ENCODE measurements around the gene SPATC1L.

SPATC1L gene

GRCh38 chr21:46157987-46158451 lies 26.2 kb downstream of the SPATC1L start:
- Histone ChIP-seq H3K27me3 (ENCODE audit: control insufficient read depth, insufficient read depth, low read length) (no peaks in the 10 kb centered on the region), H3K4me3 (ENCODE audit: low read depth, low read length) (no peak overlapping the region), H3K27ac (ENCODE audit: low read depth, low read length) (no peak overlapping the region), H3K36me3 (ENCODE audit: control insufficient read depth, insufficient read depth, low read length) (peaks cover 24% of the 10 kb centered on the region), H3K4me1 (ENCODE audit: control insufficient read depth, insufficient read depth, low read length) (peaks cover 7% of the 10 kb centered on the region), H3K9ac (ENCODE audit: low read length) (no peak overlapping the region), H3K9me3 (ENCODE audit: control insufficient read depth, insufficient read depth, low read depth, low read length) (peaks cover 9% of the 10 kb centered on the region)

- no peaks in the 10 kb centered on the region for H3K27me3 ChIP-seq (ENCODE audit: control insufficient read depth, insufficient read depth, low read length)
- H3K4me1 ChIP-seq (ENCODE audit: control insufficient read depth, insufficient read depth, low read length), result peaks cover 13% of the 10 kb centered on the region
- H3K27ac ChIP-seq (ENCODE audit: low read depth, low read length), result no peak overlapping the region
- no peak overlapping the region for H3K9ac ChIP-seq (ENCODE audit: low read length)
- peaks cover 20% of the 10 kb centered on the region for H3K36me3 ChIP-seq (ENCODE audit: control insufficient read depth, insufficient read depth, low read length)
- peaks cover 7% of the 10 kb centered on the region for H3K9me3 ChIP-seq (ENCODE audit: control insufficient read depth, insufficient read depth, low read depth, low read length)
- H3K4me3 ChIP-seq (ENCODE audit: low read depth, low read length), result no peak overlapping the region
Measured at GRCh38 chr21:46157396-46157986, 26.8 kb downstream of the SPATC1L start.

DNA sequence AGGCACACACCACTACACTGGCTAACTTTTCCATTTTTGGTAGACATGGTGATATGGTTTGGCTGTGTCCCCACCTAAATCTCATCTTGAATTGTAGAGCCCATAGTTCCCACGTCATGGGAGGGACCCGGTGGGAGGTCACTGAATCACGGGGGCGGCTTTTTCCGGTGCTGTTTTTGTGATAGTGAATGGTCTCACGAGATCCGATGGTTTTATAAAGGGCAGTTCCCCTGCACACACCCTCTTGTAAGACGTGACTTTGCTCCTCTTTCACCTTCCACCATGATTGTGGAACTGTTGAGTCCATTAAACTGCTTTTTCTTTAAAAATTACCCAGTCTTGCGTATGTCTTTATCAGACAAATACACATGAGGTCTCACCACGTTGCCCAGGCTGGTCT lies 27.6 kb downstream of the SPATC1L start:
- H3K27ac ChIP-seq (ENCODE audit: low read depth, low read length), result no peak overlapping the region
- H3K9ac ChIP-seq (ENCODE audit: low read length), result no peak overlapping the region
- no peaks in the 10 kb centered on the region for H3K27me3 ChIP-seq (ENCODE audit: control insufficient read depth, insufficient read depth, low read length)
- no peak overlapping the region for H3K4me3 ChIP-seq (ENCODE audit: low read depth, low read length)
- peaks cover 14% of the 10 kb centered on the region for H3K36me3 ChIP-seq (ENCODE audit: control insufficient read depth, insufficient read depth, low read length)
- H3K4me1 ChIP-seq (ENCODE audit: control insufficient read depth, insufficient read depth, low read length), result peaks cover 14% of the 10 kb centered on the region
- peaks cover 4% of the 10 kb centered on the region for H3K9me3 ChIP-seq (ENCODE audit: control insufficient read depth, insufficient read depth, low read depth, low read length)

- Histone ChIP-seq H3K4me3 (ENCODE audit: low read depth, low read length) (no peak overlapping the region), H3K36me3 (ENCODE audit: control insufficient read depth, insufficient read depth, low read length) (peaks cover 12% of the 10 kb centered on the region), H3K9ac (ENCODE audit: low read length) (no peak overlapping the region), H3K4me1 (ENCODE audit: control insufficient read depth, insufficient read depth, low read length) (peaks cover 14% of the 10 kb centered on the region), H3K27me3 (ENCODE audit: control insufficient read depth, insufficient read depth, low read length) (no peaks in the 10 kb centered on the region), H3K27ac (ENCODE audit: low read depth, low read length) (no peak overlapping the region), H3K9me3 (ENCODE audit: control insufficient read depth, insufficient read depth, low read depth, low read length) (peaks cover 2% of the 10 kb centered on the region)
Measured at GRCh38 chr21:46156378-46156645, 27.9 kb downstream of the SPATC1L start.

- Histone ChIP-seq H3K36me3 (ENCODE audit: control insufficient read depth, insufficient read depth, low read length) (peaks cover 8% of the 10 kb centered on the region), H3K4me3 (ENCODE audit: low read depth, low read length) (no peak within 1 kb of the TSS), H3K9me3 (ENCODE audit: control insufficient read depth, insufficient read depth, low read depth, low read length) (no peaks in the 10 kb centered on the region), H3K4me1 (ENCODE audit: control insufficient read depth, insufficient read depth, low read length) (peaks cover 14% of the 10 kb centered on the region), H3K27ac (ENCODE audit: low read depth, low read length) (no peak within 1 kb of the TSS), H3K9ac (ENCODE audit: low read length) (no peak within 1 kb of the TSS), H3K27me3 (ENCODE audit: control insufficient read depth, insufficient read depth, low read length) (no peaks in the 10 kb centered on the region)
Measured at GRCh38 chr21:46155514-46156377, 28.5 kb downstream of the SPATC1L start, which contains the start of gene FTCD. FTCD (minus strand) TSS chr21:46155579; CDS start chr21:46155523, 56 bp downstream.

DNA sequence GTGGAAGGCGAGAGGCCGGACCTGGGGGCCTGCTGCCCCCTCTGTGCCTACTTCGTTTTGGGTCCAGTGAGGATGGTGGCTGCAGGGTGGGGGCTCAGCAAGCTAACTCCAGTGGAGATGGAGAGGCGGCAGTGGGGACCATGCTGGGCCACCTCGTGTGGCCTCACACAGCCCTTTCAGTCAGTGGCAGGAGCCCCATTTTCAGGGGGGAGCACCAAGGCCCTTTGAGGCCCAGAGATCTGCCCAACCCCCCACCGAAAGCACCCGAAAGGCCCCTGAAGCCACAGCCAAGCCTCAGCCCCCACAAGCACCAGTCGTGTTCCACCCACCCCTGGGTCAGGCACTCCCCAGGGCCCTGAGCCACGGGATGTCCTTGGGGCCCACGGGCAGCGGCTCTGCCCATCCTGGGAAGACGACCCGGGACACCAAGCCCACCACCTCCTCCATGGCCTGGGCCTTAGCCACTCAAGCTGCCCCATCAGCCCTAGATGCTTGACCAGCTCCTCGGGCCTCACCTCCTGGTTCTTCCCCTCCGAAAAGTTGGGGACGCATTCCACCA lies 29.2 kb downstream of the SPATC1L start:
- no peaks in the 10 kb centered on the region for H3K27me3 ChIP-seq (ENCODE audit: control insufficient read depth, insufficient read depth, low read length)

DNA sequence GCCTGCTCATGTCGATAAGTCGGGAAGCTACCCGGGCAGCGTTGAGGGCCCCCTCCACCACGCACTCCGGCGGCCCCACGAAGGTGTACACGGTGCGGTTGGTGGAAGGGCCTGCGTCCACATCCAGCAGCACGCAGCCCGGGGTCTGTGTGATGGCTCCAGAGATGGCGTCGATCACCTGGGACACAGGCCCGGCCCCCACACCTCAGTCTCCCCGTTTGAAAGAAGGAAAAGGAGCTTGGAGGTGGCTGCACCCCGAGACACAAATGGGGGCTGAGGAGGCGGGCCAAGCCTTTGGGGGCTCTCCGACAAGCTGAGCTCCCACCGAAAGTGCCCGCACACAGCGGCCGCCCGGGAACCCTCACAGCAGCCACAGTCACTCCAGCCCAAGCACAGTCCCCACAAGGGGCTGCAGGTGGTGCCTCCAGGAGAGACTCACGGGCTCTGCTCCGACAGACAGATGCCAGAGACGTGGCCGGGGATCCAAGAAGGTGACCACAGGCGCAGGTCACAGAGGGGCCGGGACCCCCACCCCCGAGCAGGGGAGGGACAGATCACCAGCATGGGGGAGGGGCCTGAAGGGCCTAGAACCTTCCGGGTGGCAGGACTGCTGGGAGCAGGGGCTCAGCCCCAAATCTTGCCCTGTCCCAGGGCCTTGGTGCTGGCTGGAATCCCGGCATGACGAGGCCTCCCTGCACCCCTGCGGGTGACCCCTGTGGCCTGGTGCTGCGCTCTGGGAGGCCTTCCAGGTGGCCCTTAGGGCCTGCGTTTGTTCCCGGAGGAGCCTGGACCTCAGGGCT lies 29.9 kb downstream of the SPATC1L start:
- Histone ChIP-seq H3K36me3 (ENCODE audit: control insufficient read depth, insufficient read depth, low read length) (peaks cover 4% of the 10 kb centered on the region; the same call in 1 of the 2 replicates), H3K9ac (ENCODE audit: low read length) (no peak overlapping the region), H3K4me3 (ENCODE audit: low read depth, low read length) (no peak overlapping the region), H3K4me1 (ENCODE audit: control insufficient read depth, insufficient read depth, low read length) (peaks cover 14% of the 10 kb centered on the region), H3K27me3 (ENCODE audit: control insufficient read depth, insufficient read depth, low read length) (no peaks in the 10 kb centered on the region), H3K9me3 (ENCODE audit: control insufficient read depth, insufficient read depth, low read depth, low read length) (no peaks in the 10 kb centered on the region), H3K27ac (ENCODE audit: low read depth, low read length) (no peak overlapping the region)

More for the DNA sequence above, 29.2 kb downstream of the SPATC1L start:
- peaks cover 6% of the 10 kb centered on the region for H3K36me3 ChIP-seq (ENCODE audit: control insufficient read depth, insufficient read depth, low read length)
- peaks cover 14% of the 10 kb centered on the region for H3K4me1 ChIP-seq (ENCODE audit: control insufficient read depth, insufficient read depth, low read length)
- no peaks in the 10 kb centered on the region for H3K9me3 ChIP-seq (ENCODE audit: control insufficient read depth, insufficient read depth, low read depth, low read length)
- no peak overlapping the region for H3K27ac ChIP-seq (ENCODE audit: low read depth, low read length)
- no peak overlapping the region for H3K4me3 ChIP-seq (ENCODE audit: low read depth, low read length)
- H3K9ac ChIP-seq (ENCODE audit: low read length), result no peak overlapping the region

GRCh38 chr21:46153247-46154154 lies 30.8 kb downstream of the SPATC1L start:
- H3K36me3 ChIP-seq (ENCODE audit: control insufficient read depth, insufficient read depth, low read length), result peaks cover 4% of the 10 kb centered on the region; the same call in 1 of the 2 replicates
- H3K4me1 ChIP-seq (ENCODE audit: control insufficient read depth, insufficient read depth, low read length), result peaks cover 14% of the 10 kb centered on the region
- peak overlapping the region; percentile 39; the same call in 1 of the 2 replicates for H3K27ac ChIP-seq (ENCODE audit: low read depth, low read length)
- no peak overlapping the region for H3K4me3 ChIP-seq (ENCODE audit: low read depth, low read length)
- no peaks in the 10 kb centered on the region for H3K9me3 ChIP-seq (ENCODE audit: control insufficient read depth, insufficient read depth, low read depth, low read length)
- H3K27me3 ChIP-seq (ENCODE audit: control insufficient read depth, insufficient read depth, low read length), result no peaks in the 10 kb centered on the region
- peak overlapping the region; percentile 23 for H3K9ac ChIP-seq (ENCODE audit: low read length)

GRCh38 chr21:46152927-46153246 lies 31.4 kb downstream of the SPATC1L start:
- H3K9me3 ChIP-seq (ENCODE audit: control insufficient read depth, insufficient read depth, low read depth, low read length), result no peaks in the 10 kb centered on the region
- H3K4me1 ChIP-seq (ENCODE audit: control insufficient read depth, insufficient read depth, low read length), result peaks cover 14% of the 10 kb centered on the region
- no peaks in the 10 kb centered on the region for H3K27me3 ChIP-seq (ENCODE audit: control insufficient read depth, insufficient read depth, low read length)
- peak overlapping the region; percentile 39; the same call in 1 of the 2 replicates for H3K27ac ChIP-seq (ENCODE audit: low read depth, low read length)
- peaks cover 4% of the 10 kb centered on the region; the same call in 1 of the 2 replicates for H3K36me3 ChIP-seq (ENCODE audit: control insufficient read depth, insufficient read depth, low read length)
- H3K4me3 ChIP-seq (ENCODE audit: low read depth, low read length), result no peak overlapping the region
- H3K9ac ChIP-seq (ENCODE audit: low read length), result peak overlapping the region; percentile 23
